ENCODE data around the gene SRP68. TPM values are rescaled to one million over a fixed set of nuclear protein-coding genes. Genes with fewer than 3 reads are reported as not detected.

SRP68 gene
- total and polyA plus RNA-seq, 2 donors (not counting 1 experiment from before 2014, with no cell fraction given), result 34.0 to 68.6 TPM

GRCh38 chr17:76000016-76000754 lies 72.1 kb downstream of the SRP68 start:
- TF ChIP-seq CTCF (conservative IDR thresholded peaks at IDR 0.05 in 1 of 2, IDR thresholded peaks at IDR 0.05 in 1 of 2; ENCODE audit: low read depth in 1 of 2, low read length in 2 of 2) (peak; percentile 42 to 61), EZH2 (IDR thresholded peaks at IDR 0.05; ENCODE audit: low read length, missing control alignments) (no peak)
- Histone ChIP-seq H3K9ac (ENCODE audit: insufficient read depth, low read length) (no peak overlapping the region), H3K9me3 (ENCODE audit: control insufficient read depth, insufficient read depth, low read depth, low read length) (no peaks in the 10 kb centered on the region), H3K79me2 (ENCODE audit: control insufficient read depth, insufficient read depth, low read length) (no peaks in the 10 kb centered on the region), H3K36me3 (ENCODE audit: control insufficient read depth, insufficient read depth, low read length) (no peaks in the 10 kb centered on the region), H3K4me1 (ENCODE audit: control insufficient read depth, extremely low read depth, insufficient read depth, low read length) (no peaks in the 10 kb centered on the region), H3K4me3 (replicated peaks in 1 of 4; ENCODE audit: control extremely low read depth in 1 of 4, insufficient read depth in 1 of 4, low read depth in 3 of 4, low read length in 4 of 4) (no peak overlapping the region), H3K27ac (ENCODE audit: insufficient read depth, low read length) (no peak overlapping the region), H2AFZ (ENCODE audit: low read length) (no peak overlapping the region), H3K4me2 (ENCODE audit: extremely low read depth, insufficient read depth, low read length) (no peak overlapping the region), H4K20me1 (ENCODE audit: control insufficient read depth, extremely low read depth, insufficient read depth, low read length) (no peaks in the 10 kb centered on the region), H3K27me3 (ENCODE audit: control insufficient read depth, insufficient read depth, low read length) (no peaks in the 10 kb centered on the region)
- peak in 1 of 2 donors; percentile 28 for DNase-seq (ENCODE audit: low read depth in 2 of 2)

- DNase-seq (ENCODE audit: low read depth in 2 of 2), result no peak
- Histone ChIP-seq H3K36me3 (ENCODE audit: control insufficient read depth, insufficient read depth, low read length) (no peaks in the 10 kb centered on the region), H3K4me1 (ENCODE audit: control insufficient read depth, extremely low read depth, insufficient read depth, low read length) (no peaks in the 10 kb centered on the region), H3K4me2 (ENCODE audit: extremely low read depth, insufficient read depth, low read length) (no peak overlapping the region), H3K4me3 (replicated peaks in 1 of 4; ENCODE audit: control extremely low read depth in 1 of 4, insufficient read depth in 1 of 4, low read depth in 3 of 4, low read length in 4 of 4) (no peak overlapping the region), H3K27ac (ENCODE audit: insufficient read depth, low read length) (no peak overlapping the region), H3K9ac (ENCODE audit: insufficient read depth, low read length) (no peak overlapping the region), H3K27me3 (ENCODE audit: control insufficient read depth, insufficient read depth, low read length) (no peaks in the 10 kb centered on the region), H2AFZ (ENCODE audit: low read length) (no peak overlapping the region), H4K20me1 (ENCODE audit: control insufficient read depth, extremely low read depth, insufficient read depth, low read length) (no peaks in the 10 kb centered on the region), H3K9me3 (ENCODE audit: control insufficient read depth, insufficient read depth, low read depth, low read length) (no peaks in the 10 kb centered on the region), H3K79me2 (ENCODE audit: control insufficient read depth, insufficient read depth, low read length) (no peaks in the 10 kb centered on the region)
- TF ChIP-seq EZH2 (IDR thresholded peaks at IDR 0.05; ENCODE audit: low read length, missing control alignments), result no peak
- TF ChIP-seq CTCF (conservative IDR thresholded peaks at IDR 0.05 in 1 of 2, IDR thresholded peaks at IDR 0.05 in 1 of 2; ENCODE audit: low read depth in 1 of 2, low read length in 2 of 2), result no peak
Observed at GRCh38 chr17:75998327-75998795, 74.0 kb downstream of the SRP68 start.

- Histone ChIP-seq H3K79me2 (ENCODE audit: control insufficient read depth, insufficient read depth, low read length) (no peaks in the 10 kb centered on the region), H3K9me3 (ENCODE audit: control insufficient read depth, insufficient read depth, low read depth, low read length) (no peaks in the 10 kb centered on the region), H3K9ac (ENCODE audit: insufficient read depth, low read length) (no peak overlapping the region), H3K4me2 (ENCODE audit: extremely low read depth, insufficient read depth, low read length) (peak overlapping the region; percentile 64), H4K20me1 (ENCODE audit: control insufficient read depth, extremely low read depth, insufficient read depth, low read length) (no peaks in the 10 kb centered on the region), H2AFZ (ENCODE audit: low read length) (peak overlapping the region; percentile 51), H3K27me3 (ENCODE audit: control insufficient read depth, insufficient read depth, low read length) (no peaks in the 10 kb centered on the region), H3K36me3 (ENCODE audit: control insufficient read depth, insufficient read depth, low read length) (no peaks in the 10 kb centered on the region), H3K27ac (ENCODE audit: insufficient read depth, low read length) (no peak overlapping the region), H3K4me3 (replicated peaks in 1 of 4; ENCODE audit: control extremely low read depth in 1 of 4, insufficient read depth in 1 of 4, low read depth in 3 of 4, low read length in 4 of 4) (no peak overlapping the region), H3K4me1 (ENCODE audit: control insufficient read depth, extremely low read depth, insufficient read depth, low read length) (no peaks in the 10 kb centered on the region)
- peak; percentile 23 to 74 for DNase-seq (ENCODE audit: low read depth in 2 of 2)
- no peak for TF ChIP-seq EZH2 (IDR thresholded peaks at IDR 0.05; ENCODE audit: low read length, missing control alignments)
- TF ChIP-seq CTCF (conservative IDR thresholded peaks at IDR 0.05 in 1 of 2, IDR thresholded peaks at IDR 0.05 in 1 of 2; ENCODE audit: low read depth in 1 of 2, low read length in 2 of 2), result no peak
Observed at GRCh38 chr17:75996665-75997590, 75.4 kb downstream of the SRP68 start.
